Gastroesophageal sphincter (tissue), 4 donors: ENCODE results near the gene CREM. TPM values are rescaled to one million over a fixed set of nuclear protein-coding genes. Genes with fewer than 3 reads are reported as not detected.

ENCODE experiments used
- ATAC-seq: fragments of 150-250 bp; one replicate; pipeline ENCODE4 v1.9.1; 2016; ENCODE audit warnings: mild to moderate bottlenecking, moderate library complexity
- H3K27ac ChIP-seq, 4 donors: fragments of 200-600 bp; sonication (generic) in 3 of 4; 1 replicate in 3 of 4; 2 replicates in 1 of 4; pipeline ENCODE4 v1.5.1; 2016 to 2019
- H3K27me3 ChIP-seq: fragments of 200-600 bp; sonication (generic); one replicate; pipeline ENCODE4 v1.5.1; 2019
- H3K36me3 ChIP-seq, 2 donors: fragments of 200-600 bp; sonication (generic); one replicate each; pipeline ENCODE4 v1.5.1; 2019; ENCODE audit warnings: control low read depth in 1 of 2
- H3K4me1 ChIP-seq, 3 donors: fragments of 200-600 bp; sonication (generic); 1 replicate in 2 of 3; 2 replicates in 1 of 3; pipeline ENCODE4 v1.5.1; 2016 to 2019; ENCODE audit warnings: control low read depth in 2 of 3
- H3K4me3 ChIP-seq, 2 donors: fragments of 200-600 bp; sonication (generic); one replicate each; pipeline ENCODE4 v1.5.1; 2019; ENCODE audit warnings: mild to moderate bottlenecking in 1 of 2, moderate library complexity in 1 of 2
- H3K9me3 ChIP-seq, 3 donors: fragments of 200-600 bp; sonication (generic); one replicate each; pipeline ENCODE4 v1.5.1; 2017 to 2019; ENCODE audit warnings: control low read depth in 2 of 3
- EP300 ChIP-seq: sonication (generic); formaldehyde crosslinking; IDR thresholded peaks from one replicate; pipeline ENCODE4 v1.6.1; 2017; ENCODE audit warnings: antibody characterized with exemption, mild to moderate bottlenecking
- POLR2A ChIP-seq, 2 donors: fragments of 450-650 bp; IDR thresholded peaks; one replicate each; pipeline ENCODE4 v1.6.1; 2017; ENCODE audit warnings: antibody characterized with exemption in 2 of 2, mild to moderate bottlenecking in 2 of 2, moderate library complexity in 1 of 2
- POLR2AphosphoS5 ChIP-seq: sonication (generic); formaldehyde crosslinking; IDR thresholded peaks from one replicate; pipeline ENCODE4 v1.6.1; 2017; ENCODE audit warnings: antibody characterized with exemption
- WGBS, 2 donors: methylation state at CpG; one replicate each; pipeline ENCODE4 v1.1.5; 2018; ENCODE audit warnings: low coverage in 1 of 2; 5-methylcytosine and 5-hydroxymethylcytosine counted together
- total RNA-seq, 4 donors: library from RNA; depleted of rRNA; stranded (reverse); fragments of >200 nt; gene quantifications; one replicate each; pipeline ENCODE4 v1.1.0, GENCODE V29; 2016
- TF ChIP-seq, protein P1 (sequence below), 4 experiments: fragments of 200-600 bp in 2 of 4; fragments of 450-650 bp in 2 of 4; sonication (generic) in 1 of 4; IDR thresholded peaks; one replicate each; pipeline ENCODE4 v1.5.1; 2017 to 2019; ENCODE audit warnings: antibody characterized with exemption in 4 of 4, mild to moderate bottlenecking in 2 of 4, moderate library complexity in 2 of 4

CREM gene
- total RNA-seq, 4 donors from 2014 or later, result 37.7 to 78.1 (median 47.1) TPM

DNA sequence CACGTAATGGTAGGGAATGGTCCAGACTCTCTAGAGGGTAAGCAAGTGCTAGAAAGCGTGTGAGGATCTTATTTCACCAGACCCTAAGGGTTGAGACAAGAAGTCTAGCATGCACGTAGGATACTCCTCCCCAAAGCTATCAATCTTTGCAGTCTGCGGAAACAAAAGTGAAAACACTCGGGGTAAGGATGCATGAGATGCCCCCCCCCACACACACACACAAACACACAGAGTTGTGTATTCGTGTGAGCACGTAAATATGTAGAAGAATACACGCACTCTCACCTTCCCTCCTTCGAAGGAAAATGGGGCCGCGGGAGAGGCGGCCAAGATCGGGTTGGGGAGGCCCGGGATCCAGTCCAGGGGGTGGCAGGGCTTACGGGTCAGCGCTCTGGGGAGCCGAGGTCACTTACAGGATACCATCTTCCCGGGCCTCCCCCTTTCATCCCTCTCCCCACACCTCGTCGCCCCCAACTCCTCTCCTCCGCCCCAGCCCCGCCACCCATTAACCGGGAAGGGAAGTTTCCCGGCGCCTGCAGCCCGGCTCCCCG, 37.0 kb upstream of the CREM start:
- ATAC-seq, result peak; percentile 31
- 0% methylated on average over 7 to 17 of the region's 27 CpGs for WGBS, 2 donors
- Histone ChIP-seq H3K27me3 (no peaks in the 10 kb centered on the region), H3K27ac (peak overlapping the region; percentile 82 to 100 (median 95)), H3K9me3 (no peaks in the 10 kb centered on the region), H3K4me3 (peak overlapping the region; percentile 97 to 98), H3K36me3 (no peaks in the 10 kb centered on the region), H3K4me1 (peaks cover 0 to 52% (median 9%) of the 10 kb centered on the region in 3 donors)
- TF ChIP-seq POLR2AphosphoS5, result no peak
- no peak for TF ChIP-seq POLR2A (IDR thresholded peaks at IDR 0.05)
- TF ChIP-seq, protein P1, sequence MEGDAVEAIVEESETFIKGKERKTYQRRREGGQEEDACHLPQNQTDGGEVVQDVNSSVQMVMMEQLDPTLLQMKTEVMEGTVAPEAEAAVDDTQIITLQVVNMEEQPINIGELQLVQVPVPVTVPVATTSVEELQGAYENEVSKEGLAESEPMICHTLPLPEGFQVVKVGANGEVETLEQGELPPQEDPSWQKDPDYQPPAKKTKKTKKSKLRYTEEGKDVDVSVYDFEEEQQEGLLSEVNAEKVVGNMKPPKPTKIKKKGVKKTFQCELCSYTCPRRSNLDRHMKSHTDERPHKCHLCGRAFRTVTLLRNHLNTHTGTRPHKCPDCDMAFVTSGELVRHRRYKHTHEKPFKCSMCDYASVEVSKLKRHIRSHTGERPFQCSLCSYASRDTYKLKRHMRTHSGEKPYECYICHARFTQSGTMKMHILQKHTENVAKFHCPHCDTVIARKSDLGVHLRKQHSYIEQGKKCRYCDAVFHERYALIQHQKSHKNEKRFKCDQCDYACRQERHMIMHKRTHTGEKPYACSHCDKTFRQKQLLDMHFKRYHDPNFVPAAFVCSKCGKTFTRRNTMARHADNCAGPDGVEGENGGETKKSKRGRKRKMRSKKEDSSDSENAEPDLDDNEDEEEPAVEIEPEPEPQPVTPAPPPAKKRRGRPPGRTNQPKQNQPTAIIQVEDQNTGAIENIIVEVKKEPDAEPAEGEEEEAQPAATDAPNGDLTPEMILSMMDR (IDR thresholded peaks at IDR 0.05), result no peak

DNA sequence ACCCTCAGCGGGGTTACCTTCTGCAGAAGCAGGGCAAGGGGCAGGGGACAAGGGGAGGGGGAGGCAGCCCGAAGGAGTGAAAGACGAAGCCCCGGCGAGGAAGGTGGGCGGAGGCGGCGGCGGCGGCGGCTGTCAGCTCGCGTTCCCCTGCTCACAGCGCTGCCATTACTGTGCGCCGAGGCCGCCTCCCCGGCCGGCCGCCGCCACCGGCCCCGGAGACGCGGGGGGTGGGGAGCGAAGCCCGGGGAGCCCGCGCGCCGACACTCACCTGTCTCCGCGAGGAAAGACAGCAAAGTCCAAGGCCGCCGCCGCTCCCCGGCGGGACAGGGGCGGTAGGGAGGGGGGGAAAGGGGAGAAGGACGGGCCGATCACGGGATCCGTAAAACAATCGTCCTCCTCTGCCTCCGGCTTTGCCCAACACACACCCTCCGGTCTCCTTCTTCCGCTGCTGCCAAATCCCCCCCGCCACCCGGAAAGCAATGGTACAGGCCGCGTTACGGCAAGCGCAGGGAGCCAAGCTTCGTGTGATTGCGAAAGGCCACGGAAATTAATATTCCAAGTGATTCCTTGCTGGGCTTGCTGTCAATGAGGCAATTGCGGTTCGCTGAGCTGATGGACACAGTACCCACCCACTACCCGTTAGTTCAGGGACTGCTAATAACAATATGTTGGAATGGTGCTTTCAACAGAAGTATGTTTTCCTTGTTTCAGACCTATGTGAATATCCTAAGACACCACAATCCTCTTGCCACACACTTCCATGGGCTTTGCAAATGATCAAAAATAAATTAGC, 36.3 kb upstream of the CREM start, which contains the start of gene CUL2:
CUL2 (minus strand) TSS at position 180 of the 793 bp plus-strand sequence. CDS start 19,024 bp downstream, outside the sequence.
- ATAC-seq, result peak; percentile 97
- no peaks in the 10 kb centered on the region for H3K36me3 ChIP-seq
- H3K4me1 ChIP-seq, result peaks cover 0 to 46% (median 9%) of the 10 kb centered on the region in 3 donors
- peak; percentile 95 for TF ChIP-seq POLR2AphosphoS5
- TF ChIP-seq, protein P1 (IDR thresholded peaks at IDR 0.05), result no peak
- peak within 1 kb of the TSS; percentile 82 to 100 (median 95) for H3K27ac ChIP-seq
- 1 to 3% methylated on average over 7 to 15 of the region's 59 CpGs for WGBS, 2 donors
- peaks cover under 1% of the 10 kb centered on the region for H3K27me3 ChIP-seq
- no peaks in the 10 kb centered on the region for H3K9me3 ChIP-seq
- H3K4me3 ChIP-seq, result peak within 1 kb of the TSS; percentile 97 to 98

DNA sequence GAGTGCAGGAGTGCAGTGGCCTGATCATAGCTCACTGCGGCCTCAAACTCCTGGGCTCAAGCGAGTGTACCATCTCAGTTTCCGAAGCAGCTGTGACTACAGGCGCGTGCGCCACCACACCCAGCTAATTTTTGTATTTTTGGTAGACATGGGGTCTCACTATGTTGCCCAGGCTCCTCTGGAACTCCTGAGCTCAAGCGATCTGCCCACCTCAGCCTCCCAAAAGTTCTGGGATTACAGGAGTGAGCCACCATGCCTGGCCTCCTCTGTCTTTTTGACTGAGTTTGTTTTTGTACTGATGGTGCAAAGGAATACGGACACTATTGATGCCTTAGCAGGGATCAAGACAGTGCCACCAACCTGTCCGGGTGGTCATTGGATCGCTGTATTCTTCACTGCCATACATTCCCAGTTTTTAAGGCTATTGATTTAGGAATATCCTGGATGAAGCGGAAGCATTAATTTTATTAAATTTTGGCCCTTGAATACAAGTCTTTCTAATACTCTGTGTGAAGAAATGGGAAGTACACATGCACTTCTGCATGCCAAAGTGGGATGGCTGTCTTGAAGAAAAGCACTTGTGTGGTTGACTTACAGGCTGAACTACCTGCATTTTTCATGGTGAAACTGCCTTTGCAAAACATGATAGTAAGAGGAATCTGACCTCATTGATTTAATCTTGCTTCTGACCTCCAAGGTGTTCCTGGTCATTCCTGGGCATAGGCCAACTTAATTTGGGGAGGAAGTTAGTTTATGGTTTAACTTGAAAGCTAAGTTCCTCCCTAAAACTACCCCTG, 34.5 kb upstream of the CREM start:
- Histone ChIP-seq H3K4me1 (peaks cover 0 to 31% (median 9%) of the 10 kb centered on the region in 3 donors), H3K36me3 (no peaks in the 10 kb centered on the region), H3K27ac (no peak overlapping the region), H3K27me3 (peaks cover 18% of the 10 kb centered on the region), H3K9me3 (no peaks in the 10 kb centered on the region), H3K4me3 (no peak overlapping the region)
- WGBS, 2 donors, result 87 to 90% methylated on average over 4 to 11 of the region's 11 CpGs
- no peak for ATAC-seq
- TF ChIP-seq POLR2A (IDR thresholded peaks at IDR 0.05), result no peak

DNA sequence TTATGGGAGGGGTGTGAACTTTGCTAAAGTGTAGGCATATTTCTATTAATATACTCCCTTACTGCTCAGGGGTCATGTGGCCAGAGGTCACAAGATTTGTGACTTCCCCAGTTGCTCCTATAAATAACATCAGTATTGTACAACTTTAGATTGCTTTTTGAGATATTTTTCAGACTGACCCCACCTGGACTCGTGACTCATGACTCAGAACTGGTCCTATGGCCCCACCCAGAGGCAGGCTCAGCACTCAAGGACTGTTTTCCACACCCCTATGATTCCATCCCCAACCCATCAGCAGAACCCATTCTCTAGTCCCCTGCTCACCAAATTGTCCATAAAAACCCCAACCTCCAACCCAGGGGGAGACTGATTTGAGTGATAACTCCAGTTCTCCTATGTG, 33.8 kb upstream of the CREM start:
- H3K27me3 ChIP-seq, result peaks cover 25% of the 10 kb centered on the region
- 60 to 71% methylated on average over 1 of the region's 1 CpG for WGBS, 2 donors
- H3K27ac ChIP-seq, result no peak overlapping the region
- H3K4me3 ChIP-seq, result no peak overlapping the region
- no peak for ATAC-seq
- no peak for TF ChIP-seq EP300
- TF ChIP-seq POLR2AphosphoS5, result no peak
- no peak for TF ChIP-seq POLR2A (IDR thresholded peaks at IDR 0.05)
- no peaks in the 10 kb centered on the region for H3K9me3 ChIP-seq
- H3K36me3 ChIP-seq, result no peaks in the 10 kb centered on the region
- peaks cover 0 to 24% (median 9%) of the 10 kb centered on the region in 3 donors for H3K4me1 ChIP-seq

DNA sequence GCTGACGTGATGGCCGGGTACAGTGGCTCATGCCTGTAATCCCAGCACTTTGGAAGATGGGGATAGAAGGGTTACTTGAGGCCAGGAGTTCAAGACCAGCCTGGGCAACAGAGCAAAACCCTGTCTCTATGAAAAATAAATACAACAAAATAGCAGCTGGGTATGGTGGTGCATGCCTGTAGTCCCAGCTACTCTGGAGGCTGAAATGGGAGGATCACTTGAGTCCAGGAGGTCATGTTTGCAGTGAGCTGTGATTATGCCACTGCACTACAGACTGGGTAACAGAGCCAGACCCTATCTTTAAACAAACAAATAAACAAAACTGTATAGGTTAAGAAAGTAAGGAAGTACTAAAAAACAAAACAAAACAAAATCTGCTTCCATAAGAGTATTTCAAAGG, 30.3 kb upstream of the CREM start:
- 51 to 90% methylated on average over 2 of the region's 2 CpGs for WGBS, 2 donors
- H3K4me1 ChIP-seq, result no peaks in the 10 kb centered on the region
- H3K36me3 ChIP-seq, result no peaks in the 10 kb centered on the region
- no peak for ATAC-seq
- no peak overlapping the region for H3K4me3 ChIP-seq
- TF ChIP-seq EP300, result no peak
- TF ChIP-seq POLR2AphosphoS5, result no peak
- TF ChIP-seq, protein P1 (IDR thresholded peaks at IDR 0.05), result no peak
- TF ChIP-seq POLR2A (IDR thresholded peaks at IDR 0.05), result no peak
- peaks cover 25% of the 10 kb centered on the region for H3K27me3 ChIP-seq
- no peaks in the 10 kb centered on the region for H3K9me3 ChIP-seq
- no peak overlapping the region for H3K27ac ChIP-seq
